Activated naive CD8-positive, alpha-beta T cell treated with anti-CD3 and anti-CD28 coated beads, Interleukin-2, amount 50 U/mL, for 24 hours (primary cell): ENCODE data around the gene GLB1L2.

Experiments used
- ATAC-seq: fragments of 150-1000 bp; cut with Tn5 transposase; one replicate; pipeline ENCODE4 v1.10.0; 2021
- DNase-seq: peaks from one replicate; pipeline ENCODE4 v3.0.0; 2021
- H3K27ac Mint-ChIP-seq: one replicate; pipeline ENCODE4 v1.8.0; 2021; ENCODE audit warnings: mild to moderate bottlenecking, mixed read lengths
- H3K27me3 Mint-ChIP-seq: one replicate; pipeline ENCODE4 v1.8.0; 2021; ENCODE audit warnings: mixed read lengths
- H3K36me3 Mint-ChIP-seq: one replicate; pipeline ENCODE4 v1.8.0; 2021; ENCODE audit warnings: low read depth, mixed read lengths
- H3K4me1 Mint-ChIP-seq: one replicate; pipeline ENCODE4 v1.8.0; 2021; ENCODE audit warnings: mixed read lengths
- H3K4me3 Mint-ChIP-seq: one replicate; pipeline ENCODE4 v1.8.0; 2021; ENCODE audit warnings: mild to moderate bottlenecking, moderate library complexity, mixed read lengths
- H3K9me3 Mint-ChIP-seq: one replicate; pipeline ENCODE4 v1.8.0; 2021; ENCODE audit warnings: mixed read lengths

GLB1L2 gene

DNA sequence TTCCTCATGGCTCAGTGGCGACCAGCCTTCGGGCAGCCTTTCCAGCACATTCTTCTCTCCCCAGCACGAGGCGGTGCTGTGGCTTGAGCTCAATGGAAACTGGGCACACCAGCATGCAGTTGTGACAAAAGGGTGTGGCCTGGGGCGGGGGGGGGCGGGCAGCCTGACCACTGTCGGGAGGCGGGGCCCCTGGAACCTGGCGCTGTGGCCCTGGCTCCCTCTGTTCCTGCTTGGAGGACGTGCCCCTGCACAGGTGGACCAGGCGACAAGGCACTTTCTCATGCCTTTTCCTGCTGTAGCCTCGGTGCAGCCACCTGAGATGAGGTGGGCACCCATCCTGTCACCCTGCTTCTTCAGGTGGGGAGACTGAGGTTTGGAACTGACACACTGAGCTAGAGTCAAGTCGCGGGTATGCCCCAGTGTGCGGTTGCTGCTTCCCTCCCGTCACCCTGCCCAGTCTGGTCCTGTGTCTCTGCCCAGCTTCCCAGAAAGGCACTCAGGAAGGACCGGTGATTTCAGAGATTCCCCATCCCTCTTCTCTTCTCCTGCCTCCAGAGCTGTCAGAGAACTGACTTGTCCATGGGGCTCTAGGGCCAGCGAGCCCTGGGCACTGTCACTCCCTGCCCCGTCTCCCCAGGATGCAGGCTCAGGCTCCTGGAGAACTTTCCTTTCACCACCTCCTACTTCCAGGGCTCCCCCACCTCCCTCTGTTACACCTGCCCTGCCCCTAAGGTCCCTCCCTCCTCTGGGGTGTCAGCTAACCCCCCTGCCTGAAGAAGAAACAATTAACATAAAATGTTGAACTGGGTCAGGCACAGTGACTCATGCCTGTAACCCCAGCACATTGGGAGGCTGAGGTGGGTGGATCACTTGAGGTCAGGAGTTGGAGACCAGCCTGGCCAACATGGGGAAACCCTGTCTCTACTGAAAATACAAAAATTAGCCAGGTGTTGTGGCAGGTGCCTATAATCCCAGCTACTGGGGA lies 70.3 kb downstream of the GLB1L2 start:
- Mint-ChIP-seq H3K27ac (no peak overlapping the region), H3K4me1 (no peaks in the 10 kb centered on the region), H3K36me3 (no peaks in the 10 kb centered on the region), H3K4me3 (no peak overlapping the region), H3K27me3 (peaks cover 8% of the 10 kb centered on the region), H3K9me3 (no peaks in the 10 kb centered on the region)
- ATAC-seq: peak; percentile 25
- DNase-seq: no peak

DNA sequence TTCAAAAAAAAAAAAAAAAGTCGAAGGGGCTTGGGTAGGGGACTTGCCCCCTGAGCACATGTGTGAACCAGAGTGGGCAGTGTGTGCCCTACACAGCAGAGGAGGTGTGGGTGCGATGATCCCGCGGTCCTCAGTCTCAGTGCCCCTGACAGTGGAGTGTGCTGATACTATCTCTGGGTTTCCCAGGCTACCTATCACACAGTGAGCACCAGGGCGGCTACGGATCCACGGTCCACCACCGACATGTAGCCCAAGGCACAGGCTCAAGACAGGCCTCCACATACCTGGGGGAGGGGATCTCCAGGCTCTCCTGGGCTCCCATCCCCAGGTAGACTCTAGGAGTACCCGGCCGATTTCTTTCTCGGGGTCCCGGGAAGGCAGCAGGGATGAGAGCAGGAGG lies 71.1 kb downstream of the GLB1L2 start:
- DNase-seq: no peak
- no peak for ATAC-seq
- no peaks in the 10 kb centered on the region for H3K9me3 Mint-ChIP-seq
- H3K4me3 Mint-ChIP-seq: no peak overlapping the region
- no peaks in the 10 kb centered on the region for H3K4me1 Mint-ChIP-seq
- peaks cover 15% of the 10 kb centered on the region for H3K27me3 Mint-ChIP-seq
- H3K36me3 Mint-ChIP-seq: no peaks in the 10 kb centered on the region
- no peak overlapping the region for H3K27ac Mint-ChIP-seq

DNA sequence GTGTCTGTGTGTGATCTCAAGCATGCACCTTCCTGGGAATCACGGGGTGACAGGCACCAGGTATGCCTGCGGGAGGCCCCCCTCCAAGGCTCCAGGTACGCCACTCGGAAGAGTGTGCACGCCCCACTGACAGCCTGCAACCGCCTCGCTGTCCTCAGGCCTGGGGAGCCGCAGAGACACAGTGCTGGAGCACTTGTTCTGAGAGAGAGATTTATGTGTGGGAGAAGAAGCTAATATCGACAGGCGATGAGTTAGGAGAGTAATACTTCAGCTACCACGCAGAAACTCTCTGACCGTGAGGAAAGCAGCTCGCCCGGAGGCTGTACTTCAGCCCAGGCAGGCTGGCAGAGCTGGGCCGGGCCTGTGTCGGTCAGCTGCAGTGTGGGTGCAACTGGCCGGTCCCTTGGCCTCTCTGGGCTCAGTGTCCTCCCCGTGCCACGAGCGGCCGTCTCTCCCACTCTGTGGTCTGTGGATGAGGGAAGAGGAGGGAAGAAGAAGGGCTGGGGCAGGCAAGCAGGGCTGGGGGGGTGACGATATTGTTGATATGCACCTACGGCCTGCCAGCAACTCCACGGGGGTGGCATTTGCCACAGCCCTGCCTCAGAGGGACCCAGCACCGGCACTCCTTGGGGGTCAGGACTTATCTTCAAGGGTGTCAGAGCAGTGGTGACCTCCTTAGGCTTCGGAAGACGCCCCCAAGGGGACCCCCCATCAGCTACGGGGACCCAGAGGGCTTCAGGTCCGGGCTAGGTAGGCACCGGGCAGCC lies 73.0 kb downstream of the GLB1L2 start:
- Mint-ChIP-seq H3K4me3 (no peak overlapping the region), H3K36me3 (no peaks in the 10 kb centered on the region), H3K9me3 (no peaks in the 10 kb centered on the region), H3K4me1 (no peaks in the 10 kb centered on the region), H3K27me3 (peaks cover 17% of the 10 kb centered on the region), H3K27ac (no peak overlapping the region)
- ATAC-seq (no peak), DNase-seq (no peak)

DNA sequence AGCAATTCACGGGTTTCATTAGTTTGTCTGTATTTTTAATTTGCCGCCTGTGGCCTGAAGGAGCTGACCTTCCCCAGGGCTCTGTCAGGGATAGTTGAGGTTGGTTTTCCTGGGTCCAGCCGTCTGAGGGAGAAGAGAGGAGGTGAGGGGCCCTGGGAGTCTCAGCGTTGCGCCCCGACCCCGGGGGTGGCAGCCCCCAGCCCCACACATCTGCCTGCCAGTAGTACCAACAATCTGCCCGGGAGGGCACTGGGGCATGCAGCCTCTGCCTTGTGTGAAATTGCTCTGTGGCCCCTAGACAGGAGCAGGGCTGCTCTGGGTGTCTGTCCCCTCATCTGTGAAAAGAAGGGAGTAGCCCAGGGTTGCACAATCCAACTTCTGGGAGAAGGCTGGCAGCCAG lies 73.6 kb downstream of the GLB1L2 start:
- H3K4me1 Mint-ChIP-seq: no peaks in the 10 kb centered on the region
- H3K4me3 Mint-ChIP-seq: no peak overlapping the region
- H3K27ac Mint-ChIP-seq: no peak overlapping the region
- ATAC-seq (no peak), DNase-seq (no peak)
- no peaks in the 10 kb centered on the region for H3K9me3 Mint-ChIP-seq
- H3K36me3 Mint-ChIP-seq: no peaks in the 10 kb centered on the region
- peaks cover 24% of the 10 kb centered on the region for H3K27me3 Mint-ChIP-seq

DNA sequence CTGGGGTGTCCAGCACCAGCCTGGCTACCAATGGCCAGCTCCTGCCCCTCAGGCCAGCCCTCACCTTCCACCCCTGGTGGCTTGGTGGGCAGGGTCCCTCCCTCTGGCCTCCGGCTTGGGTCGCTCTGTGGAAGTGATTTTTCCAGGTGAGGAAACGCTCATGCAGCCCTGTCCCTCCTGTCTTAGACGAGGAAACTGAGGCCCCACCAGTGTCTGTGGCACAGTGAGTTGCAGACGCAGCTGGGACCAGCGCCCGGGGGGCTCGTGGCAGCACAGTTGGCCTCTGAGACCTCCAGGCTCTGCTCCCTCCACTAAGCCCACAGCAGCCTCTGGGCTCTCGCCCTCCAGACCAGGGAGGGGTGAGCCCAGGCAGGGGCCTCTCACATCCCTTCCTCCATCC lies 74.1 kb downstream of the GLB1L2 start:
- H3K4me3 Mint-ChIP-seq: no peak overlapping the region
- no peak for DNase-seq
- H3K27ac Mint-ChIP-seq: no peak overlapping the region
- no peak for ATAC-seq
- no peaks in the 10 kb centered on the region for H3K36me3 Mint-ChIP-seq
- H3K27me3 Mint-ChIP-seq: peaks cover 26% of the 10 kb centered on the region
- no peaks in the 10 kb centered on the region for H3K9me3 Mint-ChIP-seq
- no peaks in the 10 kb centered on the region for H3K4me1 Mint-ChIP-seq

- Mint-ChIP-seq H3K36me3 (no peaks in the 10 kb centered on the region), H3K4me1 (no peaks in the 10 kb centered on the region), H3K4me3 (no peak overlapping the region), H3K9me3 (no peaks in the 10 kb centered on the region), H3K27me3 (peaks cover 30% of the 10 kb centered on the region), H3K27ac (no peak overlapping the region)
- ATAC-seq: no peak
- no peak for DNase-seq
Measured at GRCh38 chr11:134406264-134407185, 74.7 kb downstream of the GLB1L2 start.

- H3K4me3 Mint-ChIP-seq: no peak overlapping the region
- peaks cover 30% of the 10 kb centered on the region for H3K27me3 Mint-ChIP-seq
- no peaks in the 10 kb centered on the region for H3K9me3 Mint-ChIP-seq
- H3K36me3 Mint-ChIP-seq: no peaks in the 10 kb centered on the region
- no peaks in the 10 kb centered on the region for H3K4me1 Mint-ChIP-seq
- H3K27ac Mint-ChIP-seq: no peak overlapping the region
- no peak for ATAC-seq
- no peak for DNase-seq
Measured at GRCh38 chr11:134407321-134407828, 75.6 kb downstream of the GLB1L2 start.

DNA sequence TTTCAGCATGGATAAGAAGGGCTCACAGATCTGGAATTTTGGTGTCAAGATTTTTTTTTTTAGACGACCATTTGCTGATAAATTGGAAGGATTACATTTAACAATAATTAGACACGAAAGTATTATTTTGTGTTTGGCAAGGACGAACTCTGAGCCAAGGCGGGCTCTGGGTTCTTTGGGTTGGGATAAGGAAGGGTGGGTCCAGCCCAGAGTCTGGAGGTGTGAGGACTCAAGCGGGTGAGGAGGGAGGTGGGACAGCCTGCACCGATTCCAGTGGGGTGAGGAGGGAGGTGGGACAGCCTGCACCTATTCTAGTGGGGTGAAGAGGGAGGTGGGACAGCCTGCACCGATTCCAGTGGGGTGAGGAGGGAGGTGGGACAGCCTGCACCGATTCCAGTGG lies 76.1 kb downstream of the GLB1L2 start:
- Mint-ChIP-seq H3K4me1 (peaks cover 1% of the 10 kb centered on the region), H3K27me3 (peaks cover 32% of the 10 kb centered on the region), H3K9me3 (no peaks in the 10 kb centered on the region), H3K36me3 (no peaks in the 10 kb centered on the region), H3K27ac (no peak overlapping the region), H3K4me3 (no peak overlapping the region)
- ATAC-seq (no peak), DNase-seq (no peak)

DNA sequence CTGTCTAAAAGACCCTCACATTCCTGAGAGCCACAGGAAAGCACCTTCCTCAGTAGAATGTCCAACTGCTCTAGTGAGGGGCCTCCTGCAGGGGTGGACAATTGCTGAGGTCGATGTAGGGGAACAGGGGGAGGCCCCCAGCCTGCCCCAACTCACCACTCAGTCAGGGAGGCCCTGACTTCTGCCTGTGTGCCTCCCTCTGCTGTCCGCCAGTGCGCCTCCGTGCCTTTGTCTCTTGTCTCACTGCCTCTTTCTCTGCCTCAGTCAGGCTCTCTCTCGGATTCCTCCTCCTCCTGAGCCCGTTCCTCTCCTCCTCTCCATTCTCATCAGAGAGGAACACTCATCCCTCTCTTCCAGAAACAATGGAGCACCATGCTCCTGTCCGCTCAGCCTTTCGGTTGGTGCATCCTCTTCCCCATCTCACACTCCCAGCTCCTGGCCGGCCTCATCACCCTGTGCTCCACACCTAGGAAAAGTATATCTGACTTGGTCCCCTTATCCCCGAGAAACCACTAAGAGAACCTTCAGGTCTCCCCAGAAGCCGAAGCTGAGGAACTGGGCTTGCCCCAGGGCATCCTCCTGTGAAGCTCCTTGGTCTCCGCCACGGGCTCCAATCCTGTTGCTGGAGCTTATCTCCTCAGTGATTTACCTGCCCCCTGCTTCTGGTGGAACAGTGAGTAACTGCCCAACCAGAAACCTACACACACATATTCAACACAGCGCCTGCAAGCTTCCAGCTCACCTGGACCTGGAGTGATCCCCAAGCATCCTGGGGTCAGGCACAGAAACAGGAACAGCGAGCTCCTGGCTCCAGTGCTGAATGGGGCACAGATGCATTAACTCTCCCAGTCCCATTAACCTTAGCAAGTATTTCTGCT lies 78.0 kb downstream of the GLB1L2 start:
- H3K4me3 Mint-ChIP-seq: no peak overlapping the region
- H3K36me3 Mint-ChIP-seq: no peaks in the 10 kb centered on the region
- no peak overlapping the region for H3K27ac Mint-ChIP-seq
- DNase-seq (no peak), ATAC-seq (no peak)
- no peaks in the 10 kb centered on the region for H3K9me3 Mint-ChIP-seq
- peaks cover 51% of the 10 kb centered on the region for H3K27me3 Mint-ChIP-seq
- H3K4me1 Mint-ChIP-seq: peaks cover 6% of the 10 kb centered on the region

DNA sequence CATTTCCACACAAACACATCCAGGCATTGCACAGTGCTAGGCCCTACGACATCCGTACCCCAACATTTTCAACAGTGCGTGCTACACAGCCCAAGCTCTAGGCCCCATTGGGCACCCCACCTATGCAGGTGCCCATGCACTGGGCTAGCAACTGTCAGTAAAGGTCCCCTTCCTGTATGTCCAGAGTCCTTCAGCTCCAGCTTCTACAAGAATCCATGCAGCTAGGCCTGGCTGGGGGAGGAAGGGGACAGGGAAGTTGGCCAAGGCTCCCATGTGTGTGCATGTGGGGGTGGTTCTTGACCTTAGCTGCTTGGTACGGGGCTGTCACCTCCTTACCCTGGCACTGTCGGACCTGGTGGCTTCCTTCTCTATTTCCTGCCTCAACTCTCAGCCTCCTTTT lies 79.0 kb downstream of the GLB1L2 start:
- no peak overlapping the region for H3K4me3 Mint-ChIP-seq
- no peaks in the 10 kb centered on the region for H3K9me3 Mint-ChIP-seq
- peaks cover 6% of the 10 kb centered on the region for H3K4me1 Mint-ChIP-seq
- no peak for ATAC-seq
- no peak for DNase-seq
- H3K27ac Mint-ChIP-seq: no peak overlapping the region
- no peaks in the 10 kb centered on the region for H3K36me3 Mint-ChIP-seq
- peaks cover 60% of the 10 kb centered on the region for H3K27me3 Mint-ChIP-seq

- Mint-ChIP-seq H3K4me3 (peak within 1 kb of the TSS; percentile 40), H3K27ac (no peak within 1 kb of the TSS)
Measured at GRCh38 chr11:134412203-134413042, 80.6 kb downstream of the GLB1L2 start, which contains the start of gene B3GAT1. TSS of gene B3GAT1 (minus strand) at chr11:134412242. CDS start at chr11:134387659, 24,583 bp downstream.

GRCh38 chr11:134413043-134413825 lies 81.4 kb downstream of the GLB1L2 start:
- ATAC-seq: no peak
- DNase-seq: no peak
- Mint-ChIP-seq H3K27me3 (peaks cover 65% of the 10 kb centered on the region), H3K9me3 (no peaks in the 10 kb centered on the region), H3K4me3 (peak overlapping the region; percentile 40), H3K4me1 (peaks cover 6% of the 10 kb centered on the region), H3K36me3 (no peaks in the 10 kb centered on the region), H3K27ac (no peak overlapping the region)

More at GRCh38 chr11:134412203-134413042, 80.6 kb downstream of the GLB1L2 start, which contains the start of gene B3GAT1:
- no peak for ATAC-seq
- no peaks in the 10 kb centered on the region for H3K36me3 Mint-ChIP-seq
- H3K4me1 Mint-ChIP-seq: peaks cover 6% of the 10 kb centered on the region
- peak; percentile 14 for DNase-seq
- H3K9me3 Mint-ChIP-seq: no peaks in the 10 kb centered on the region
- H3K27me3 Mint-ChIP-seq: peaks cover 64% of the 10 kb centered on the region
